Measurements from ENCODE around the gene AKR1E2.

Gene AKR1E2

DNA sequence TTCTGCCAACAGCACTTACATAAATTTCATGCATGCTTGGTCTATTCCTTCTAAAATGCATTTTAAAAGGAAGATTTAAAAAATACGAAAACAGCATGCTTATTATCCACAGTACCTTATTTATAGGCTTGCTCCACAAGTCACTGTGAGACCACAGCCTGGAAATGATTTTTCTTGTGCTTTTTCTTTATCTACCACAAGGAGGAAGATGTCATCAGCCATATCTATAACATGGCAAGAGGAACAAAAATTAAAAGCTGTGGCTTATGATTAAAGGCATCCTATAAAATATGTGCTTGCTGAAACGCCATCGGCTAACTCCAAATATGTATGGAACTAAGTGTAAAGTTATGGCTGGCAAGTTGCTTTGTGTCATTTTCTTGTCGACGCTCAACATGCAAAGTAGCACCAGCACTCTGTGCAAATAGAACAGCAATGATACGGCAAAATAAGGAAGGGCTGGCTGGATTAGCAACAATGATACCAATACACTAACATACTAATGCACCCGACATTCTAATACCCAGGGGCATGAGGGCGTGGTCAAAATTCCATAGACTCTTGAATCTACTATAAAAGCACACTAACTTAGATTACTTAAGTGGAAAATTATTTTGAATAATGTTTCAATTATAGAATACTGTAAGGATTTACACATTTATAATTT lies 41.2 kb upstream of the AKR1E2 start:
- no peak overlapping the region for H3K4me3 ChIP-seq (ENCODE audit: low read depth, low read length)
- no peak for DNase-seq (ENCODE audit: low read depth)
- TF ChIP-seq, protein P1, sequence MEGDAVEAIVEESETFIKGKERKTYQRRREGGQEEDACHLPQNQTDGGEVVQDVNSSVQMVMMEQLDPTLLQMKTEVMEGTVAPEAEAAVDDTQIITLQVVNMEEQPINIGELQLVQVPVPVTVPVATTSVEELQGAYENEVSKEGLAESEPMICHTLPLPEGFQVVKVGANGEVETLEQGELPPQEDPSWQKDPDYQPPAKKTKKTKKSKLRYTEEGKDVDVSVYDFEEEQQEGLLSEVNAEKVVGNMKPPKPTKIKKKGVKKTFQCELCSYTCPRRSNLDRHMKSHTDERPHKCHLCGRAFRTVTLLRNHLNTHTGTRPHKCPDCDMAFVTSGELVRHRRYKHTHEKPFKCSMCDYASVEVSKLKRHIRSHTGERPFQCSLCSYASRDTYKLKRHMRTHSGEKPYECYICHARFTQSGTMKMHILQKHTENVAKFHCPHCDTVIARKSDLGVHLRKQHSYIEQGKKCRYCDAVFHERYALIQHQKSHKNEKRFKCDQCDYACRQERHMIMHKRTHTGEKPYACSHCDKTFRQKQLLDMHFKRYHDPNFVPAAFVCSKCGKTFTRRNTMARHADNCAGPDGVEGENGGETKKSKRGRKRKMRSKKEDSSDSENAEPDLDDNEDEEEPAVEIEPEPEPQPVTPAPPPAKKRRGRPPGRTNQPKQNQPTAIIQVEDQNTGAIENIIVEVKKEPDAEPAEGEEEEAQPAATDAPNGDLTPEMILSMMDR (IDR thresholded peaks at IDR 0.05; ENCODE audit: insufficient read depth, low read depth, low read length, missing control alignments) = no peak

DNA sequence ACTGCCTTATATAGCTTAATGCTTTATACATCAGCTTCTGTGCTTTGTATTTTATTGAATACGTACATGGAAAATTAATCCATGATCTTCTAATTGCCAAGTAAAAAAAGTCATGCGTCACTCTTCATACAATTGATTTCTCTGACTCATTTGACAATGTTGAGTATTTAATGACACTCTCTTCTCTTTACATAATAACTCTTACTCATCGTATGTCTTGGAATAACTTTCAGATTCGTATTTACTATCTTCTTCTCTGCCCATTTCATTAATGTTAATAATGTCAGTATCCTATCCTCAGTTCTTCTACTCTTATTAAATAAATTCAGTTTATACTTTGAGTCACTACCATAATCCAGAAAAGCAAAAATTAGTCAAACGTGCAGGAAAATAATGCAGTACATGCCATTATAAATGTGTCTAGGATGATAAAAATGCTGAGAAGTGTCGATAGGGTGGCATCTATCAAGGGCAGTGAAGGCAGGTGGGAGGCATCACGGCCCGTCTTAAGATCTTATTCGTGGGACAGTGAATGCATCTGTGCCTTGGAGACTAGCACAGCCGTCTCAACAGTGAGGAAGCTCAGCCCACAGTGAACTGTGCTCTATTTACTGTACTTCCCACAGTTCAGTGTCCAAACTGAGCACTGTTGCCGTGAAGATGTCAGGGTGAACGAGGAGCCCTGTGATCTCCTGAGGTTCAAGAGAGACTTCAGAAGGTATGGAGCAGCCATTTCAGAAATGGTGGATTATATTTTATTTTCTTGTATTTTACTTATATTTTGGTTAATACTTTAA lies 39.8 kb upstream of the AKR1E2 start:
- TF ChIP-seq, protein P1 (IDR thresholded peaks at IDR 0.05; ENCODE audit: insufficient read depth, low read depth, low read length, missing control alignments) = no peak
- no peak for DNase-seq (ENCODE audit: low read depth)

DNA sequence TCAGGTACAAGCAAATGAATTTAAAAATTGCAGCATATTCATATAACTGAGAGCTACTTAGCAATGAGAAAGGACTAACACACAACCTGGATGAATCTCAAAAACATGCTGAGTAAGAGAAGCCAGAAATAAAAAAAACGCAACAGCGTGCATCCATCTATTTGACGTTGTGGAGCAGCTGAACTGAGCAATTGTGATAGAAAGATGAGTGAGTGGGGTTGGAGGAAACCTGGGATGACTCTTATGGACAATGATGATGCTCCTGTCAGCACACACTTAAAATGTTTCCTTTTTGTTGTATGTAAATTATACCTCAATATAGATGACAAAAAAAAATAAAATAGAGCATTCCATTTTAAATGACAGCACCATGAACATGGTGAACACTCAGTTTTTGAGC lies 36.0 kb upstream of the AKR1E2 start:
- H3K4me3 ChIP-seq (ENCODE audit: low read depth, low read length) = no peak overlapping the region
- TF ChIP-seq, protein P1 (IDR thresholded peaks at IDR 0.05; ENCODE audit: insufficient read depth, low read depth, low read length, missing control alignments) = no peak
- DNase-seq (ENCODE audit: low read depth) = no peak

More for the DNA sequence above, 39.8 kb upstream of the AKR1E2 start:
- H3K4me3 ChIP-seq (ENCODE audit: low read depth, low read length) = no peak overlapping the region

DNA sequence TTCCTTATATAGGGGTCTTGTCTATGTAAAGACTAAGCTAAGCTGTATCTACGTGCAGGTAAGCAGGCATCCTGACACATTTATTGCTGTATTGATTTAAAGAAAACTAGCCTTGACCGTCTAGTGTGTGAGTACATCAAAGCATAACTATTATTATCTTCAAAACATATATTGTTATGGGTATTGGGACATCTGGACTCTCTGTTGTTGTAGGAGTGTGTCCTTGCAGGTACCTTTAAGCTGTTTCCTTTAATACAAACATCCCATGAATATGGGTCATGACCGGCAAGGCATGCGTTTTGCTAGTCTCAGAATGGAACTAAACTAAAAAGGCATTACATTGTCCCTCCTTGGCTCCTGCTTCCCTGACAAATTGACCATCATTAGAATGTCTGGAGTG lies 35.1 kb upstream of the AKR1E2 start:
- TF ChIP-seq, protein P1 (IDR thresholded peaks at IDR 0.05; ENCODE audit: insufficient read depth, low read depth, low read length, missing control alignments) = no peak
- H3K4me3 ChIP-seq (ENCODE audit: low read depth, low read length) = no peak overlapping the region
- no peak for DNase-seq (ENCODE audit: low read depth)

DNA sequence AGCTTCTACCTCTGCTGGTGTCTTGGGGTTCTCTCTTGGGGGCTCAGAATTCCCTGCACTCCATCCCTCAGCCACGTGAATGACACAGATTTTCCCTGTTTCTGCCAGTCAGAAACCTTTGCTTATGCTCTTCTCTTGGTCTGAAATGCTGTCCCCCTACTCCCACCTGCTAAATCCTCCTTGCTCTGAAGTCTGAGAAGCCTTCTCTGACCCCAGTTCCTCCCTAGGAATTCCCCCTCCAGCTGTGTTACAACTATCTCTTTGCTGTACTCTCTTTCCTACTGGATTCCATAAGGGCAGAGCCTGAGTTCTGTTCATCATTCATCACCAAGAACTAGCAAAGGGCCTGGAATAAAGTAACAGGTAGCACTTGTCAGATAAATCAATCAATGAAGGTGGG lies 33.6 kb upstream of the AKR1E2 start:
- TF ChIP-seq, protein P1 (IDR thresholded peaks at IDR 0.05; ENCODE audit: insufficient read depth, low read depth, low read length, missing control alignments) = no peak
- no peak overlapping the region for H3K4me3 ChIP-seq (ENCODE audit: low read depth, low read length)
- no peak for DNase-seq (ENCODE audit: low read depth)

DNA sequence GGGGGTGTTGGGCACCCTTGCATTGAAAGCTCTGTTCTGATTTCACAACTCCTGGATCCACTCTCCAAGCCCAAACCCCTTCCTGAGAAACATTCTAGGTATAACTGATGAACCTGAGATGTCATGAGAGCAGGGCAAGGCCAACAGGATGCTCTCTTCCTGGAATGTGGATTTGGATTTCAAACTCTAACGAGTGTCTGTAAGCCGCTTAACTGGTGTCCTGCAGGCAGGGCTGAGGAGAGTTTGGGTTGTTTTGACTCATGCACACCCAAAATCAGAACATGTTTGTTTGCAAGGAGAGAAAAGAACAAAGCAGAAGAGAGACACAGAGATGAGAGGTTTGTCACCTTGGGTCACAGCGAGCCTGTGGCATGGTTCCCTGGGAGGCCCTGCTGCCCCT lies 24.6 kb upstream of the AKR1E2 start:
- DNase-seq (ENCODE audit: low read depth) = no peak
- H3K4me3 ChIP-seq (ENCODE audit: low read depth, low read length) = no peak overlapping the region
- TF ChIP-seq, protein P1 (IDR thresholded peaks at IDR 0.05; ENCODE audit: insufficient read depth, low read depth, low read length, missing control alignments) = no peak
